Neural cell (in vitro differentiated cells): ENCODE measurements around the gene FAM20C. TPM values are rescaled to one million over a fixed set of nuclear protein-coding genes. Genes with fewer than 3 reads are reported as not detected.

Source experiments
- H2AFZ ChIP-seq: fragments of 200-600, 300-800 bp; sonication (generic), shearing (Covaris generic); 2 replicates; pipeline ENCODE4 v1.6.0; 2014; ENCODE audit warnings: low read depth, mild to moderate bottlenecking, antibody characterized with exemption, low read length, moderate library complexity
- H3F3A ChIP-seq: fragments of 200-600 bp; shearing (Covaris generic); 2 replicates; pipeline ENCODE4 v1.6.1; 2016; ENCODE audit warnings: mild to moderate bottlenecking, moderate library complexity, mixed read lengths, antibody characterized with exemption, low read length; ENCODE audit not compliant: insufficient read depth, poor library complexity, severe bottlenecking
- H3K27ac ChIP-seq: fragments of 200-600, 300-800 bp; sonication (generic), shearing (Covaris generic); 2 replicates; pipeline ENCODE4 v1.5.1; 2014; ENCODE audit warnings: mild to moderate bottlenecking, low read length, moderate library complexity
- H3K27me3 ChIP-seq: fragments of 300-800, 200-600 bp; sonication (generic), shearing (Covaris generic); 2 replicates; pipeline ENCODE4 v1.6.0; 2014; ENCODE audit warnings: mild to moderate bottlenecking, low read depth, low read length, moderate library complexity; ENCODE audit not compliant: insufficient read depth
- H3K36me3 ChIP-seq: fragments of 300-800, 200-600 bp; sonication (generic), shearing (Covaris generic); 2 replicates; pipeline ENCODE4 v1.5.1; 2014; ENCODE audit warnings: mild to moderate bottlenecking, antibody characterized with exemption, low read length, moderate library complexity; ENCODE audit not compliant: insufficient read depth
- H3K4me2 ChIP-seq: fragments of 300-800, 200-600 bp; sonication (generic), shearing (Covaris generic); 2 replicates; pipeline ENCODE4 v1.6.0; 2014; ENCODE audit warnings: mild to moderate bottlenecking, low read length
- H3K4me3 ChIP-seq: fragments of 300-800, 200-600 bp; sonication (generic), shearing (Covaris generic); 2 replicates; pipeline ENCODE4 v1.5.1; 2014; ENCODE audit warnings: mild to moderate bottlenecking, low read length, moderate library complexity
- H3K79me2 ChIP-seq: fragments of 200-600 bp; shearing (Covaris generic); replicated peaks from 2 replicates; pipeline ENCODE4 v1.6.0; 2014; ENCODE audit warnings: mild to moderate bottlenecking, low read length, moderate library complexity; ENCODE audit not compliant: insufficient read depth
- H3K9ac ChIP-seq: fragments of 300-800, 200-600 bp; sonication (generic), shearing (Covaris generic); 2 replicates; pipeline ENCODE4 v1.6.1; 2016; ENCODE audit warnings: mild to moderate bottlenecking, low read length, mixed read lengths
- H3K9me2 ChIP-seq: fragments of 200-600 bp; shearing (Covaris generic); 2 replicates; pipeline ENCODE4 v1.6.1; 2016; ENCODE audit warnings: mild to moderate bottlenecking, low read length, mixed read lengths; ENCODE audit not compliant: insufficient read depth
- H3K9me3 ChIP-seq: fragments of 200-600, 300-800 bp; sonication (generic), shearing (Covaris generic); 2 replicates; pipeline ENCODE4 v1.6.1; 2016; ENCODE audit warnings: mild to moderate bottlenecking, mixed run types, low read length, moderate library complexity, mixed read lengths
- H4K20me1 ChIP-seq: fragments of 200-600 bp; shearing (Covaris generic); 2 replicates; pipeline ENCODE4 v1.6.1; 2016; ENCODE audit warnings: mild to moderate bottlenecking, mixed run types; ENCODE audit not compliant: insufficient read depth
- EP300 ChIP-seq: fragments of 450-650 bp; conservative IDR thresholded peaks from 2 replicates; pipeline ENCODE4 v1.6.1; 2014; ENCODE audit warnings: antibody characterized with exemption, mild to moderate bottlenecking, moderate library complexity; ENCODE audit not compliant: poor library complexity, severe bottlenecking
- EZH2 ChIP-seq: fragments of 200-600, 300-800 bp; shearing (Covaris generic), sonication (generic); IDR thresholded peaks from 2 replicates; pipeline ENCODE4 v1.6.1; 2014; ENCODE audit warnings: antibody characterized with exemption, low read length, borderline replicate concordance, mild to moderate bottlenecking; ENCODE audit not compliant: insufficient read depth, poor library complexity, severe bottlenecking
- MXI1 ChIP-seq: fragments of 450-650 bp; conservative IDR thresholded peaks from 2 replicates; pipeline ENCODE4 v1.6.1; 2014; ENCODE audit warnings: antibody characterized with exemption, mild to moderate bottlenecking; ENCODE audit not compliant: poor library complexity, severe bottlenecking
- POLR2AphosphoS5 ChIP-seq: IDR thresholded peaks from 2 replicates; pipeline ENCODE4 v1.6.1; 2012
- RAD21 ChIP-seq: fragments of 450-650 bp; conservative IDR thresholded peaks from 2 replicates; pipeline ENCODE4 v1.6.1; 2014; ENCODE audit warnings: antibody characterized with exemption, mild to moderate bottlenecking, moderate library complexity
- REST ChIP-seq: IDR thresholded peaks from 2 replicates; pipeline ENCODE4 v1.6.1; 2012; ENCODE audit warnings: borderline replicate concordance
- SMC3 ChIP-seq: fragments of 450-650 bp; conservative IDR thresholded peaks from 2 replicates; pipeline ENCODE4 v1.6.1; 2014; ENCODE audit warnings: antibody characterized with exemption, mild to moderate bottlenecking, moderate library complexity; ENCODE audit not compliant: poor library complexity
- TAF1 ChIP-seq: IDR thresholded peaks from 2 replicates; pipeline ENCODE4 v1.6.1; 2012; ENCODE audit warnings: low read depth
- polyA plus RNA-seq: library from polyadenylated mRNA; depleted of rRNA; stranded (reverse); fragments of >200 nt; gene quantifications from 2 replicates; pipeline ENCODE4 v1.2.3, GENCODE V29; 2014
- TF ChIP-seq, protein P1 (sequence below): fragments of 450-650 bp; IDR thresholded peaks from 2 replicates; pipeline ENCODE4 v1.5.1; 2014; ENCODE audit warnings: antibody characterized with exemption, mild to moderate bottlenecking, moderate library complexity; ENCODE audit not compliant: poor library complexity, severe bottlenecking

Gene FAM20C
- polyA plus RNA-seq, 1 donor from 2014 or later, result 22.7 TPM

- no peak for TF ChIP-seq REST
- no peak for TF ChIP-seq EZH2
- no peak for TF ChIP-seq EP300
- no peak for TF ChIP-seq POLR2AphosphoS5
- no peak for TF ChIP-seq TAF1
- TF ChIP-seq, protein P1, sequence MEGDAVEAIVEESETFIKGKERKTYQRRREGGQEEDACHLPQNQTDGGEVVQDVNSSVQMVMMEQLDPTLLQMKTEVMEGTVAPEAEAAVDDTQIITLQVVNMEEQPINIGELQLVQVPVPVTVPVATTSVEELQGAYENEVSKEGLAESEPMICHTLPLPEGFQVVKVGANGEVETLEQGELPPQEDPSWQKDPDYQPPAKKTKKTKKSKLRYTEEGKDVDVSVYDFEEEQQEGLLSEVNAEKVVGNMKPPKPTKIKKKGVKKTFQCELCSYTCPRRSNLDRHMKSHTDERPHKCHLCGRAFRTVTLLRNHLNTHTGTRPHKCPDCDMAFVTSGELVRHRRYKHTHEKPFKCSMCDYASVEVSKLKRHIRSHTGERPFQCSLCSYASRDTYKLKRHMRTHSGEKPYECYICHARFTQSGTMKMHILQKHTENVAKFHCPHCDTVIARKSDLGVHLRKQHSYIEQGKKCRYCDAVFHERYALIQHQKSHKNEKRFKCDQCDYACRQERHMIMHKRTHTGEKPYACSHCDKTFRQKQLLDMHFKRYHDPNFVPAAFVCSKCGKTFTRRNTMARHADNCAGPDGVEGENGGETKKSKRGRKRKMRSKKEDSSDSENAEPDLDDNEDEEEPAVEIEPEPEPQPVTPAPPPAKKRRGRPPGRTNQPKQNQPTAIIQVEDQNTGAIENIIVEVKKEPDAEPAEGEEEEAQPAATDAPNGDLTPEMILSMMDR, result no peak
- no peak for TF ChIP-seq SMC3
- no peak for TF ChIP-seq MXI1
- no peak for TF ChIP-seq RAD21
- H3F3A ChIP-seq, result no peaks in the 10 kb centered on the region
Measured at GRCh38 chr7:237385-237784, 45.0 kb downstream of the FAM20C start.

DNA sequence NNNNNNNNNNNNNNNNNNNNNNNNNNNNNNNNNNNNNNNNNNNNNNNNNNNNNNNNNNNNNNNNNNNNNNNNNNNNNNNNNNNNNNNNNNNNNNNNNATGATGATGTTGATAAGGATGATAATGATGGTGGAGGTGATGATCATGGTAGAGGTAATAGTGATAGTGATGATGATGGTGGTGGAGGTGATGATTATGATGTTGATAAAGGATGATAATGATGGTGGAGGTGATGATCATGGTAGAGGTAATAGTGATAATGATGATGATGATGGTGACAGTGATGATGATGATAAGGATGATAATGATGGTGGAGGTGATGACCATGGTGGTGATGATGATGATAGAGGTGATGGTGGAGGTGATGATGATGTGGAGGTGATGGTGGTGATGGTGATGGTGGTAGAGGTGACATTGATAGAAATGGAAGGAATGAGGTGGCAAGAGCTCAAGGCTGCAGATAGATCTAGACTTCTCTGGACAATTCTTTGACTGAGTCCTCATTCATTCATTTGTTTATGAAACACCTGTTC lies 47.8 kb downstream of the FAM20C start:
- no peak overlapping the region for H2AFZ ChIP-seq
- TF ChIP-seq EP300 (no peak), EZH2 (no peak), TAF1 (no peak), POLR2AphosphoS5 (no peak), REST (no peak), MXI1 (no peak), SMC3 (no peak), RAD21 (no peak)
- TF ChIP-seq, protein P1, result no peak
- H3K9ac ChIP-seq, result no peak overlapping the region
- no peak overlapping the region for H3K4me3 ChIP-seq
- no peaks in the 10 kb centered on the region for H3K9me3 ChIP-seq
- no peaks in the 10 kb centered on the region for H3K36me3 ChIP-seq
- no peaks in the 10 kb centered on the region for H3K79me2 ChIP-seq
- H3K9me2 ChIP-seq, result no peaks in the 10 kb centered on the region
- H3K27ac ChIP-seq, result no peak overlapping the region
- H3F3A ChIP-seq, result no peaks in the 10 kb centered on the region
- no peak overlapping the region for H3K4me2 ChIP-seq
- H4K20me1 ChIP-seq, result no peaks in the 10 kb centered on the region
- no peaks in the 10 kb centered on the region for H3K27me3 ChIP-seq

More at GRCh38 chr7:237385-237784, 45.0 kb downstream of the FAM20C start:
- no peaks in the 10 kb centered on the region for H3K9me3 ChIP-seq
- H3K4me3 ChIP-seq, result no peak overlapping the region
- H3K27ac ChIP-seq, result no peak overlapping the region
- H3K79me2 ChIP-seq, result no peaks in the 10 kb centered on the region
- H3K9ac ChIP-seq, result no peak overlapping the region
- no peaks in the 10 kb centered on the region for H3K36me3 ChIP-seq
- H3K27me3 ChIP-seq, result no peaks in the 10 kb centered on the region
- no peaks in the 10 kb centered on the region for H3K9me2 ChIP-seq
- no peaks in the 10 kb centered on the region for H4K20me1 ChIP-seq
- H2AFZ ChIP-seq, result no peak overlapping the region
- no peak overlapping the region for H3K4me2 ChIP-seq
